Tibial nerve (tissue), 4 donors: ENCODE data around the gene KIF26A. TPM values are rescaled to one million over a fixed set of nuclear protein-coding genes. Genes with fewer than 3 reads are reported as not detected.

ENCODE experiments used
- DNase-seq, 2 donors: peaks; one replicate each; pipeline ENCODE4 v3.0.0-alpha.2; 2019; ENCODE audit warnings: low spot score in 2 of 2
- H3K27ac ChIP-seq, 4 donors: fragments of 200-600 bp; sonication (generic) in 3 of 4; one replicate each; pipeline ENCODE4 v1.5.1; 2017 to 2019; ENCODE audit warnings: mild to moderate bottlenecking in 1 of 4
- H3K27me3 ChIP-seq, 2 donors: fragments of 200-600 bp; sonication (generic) in 1 of 2; one replicate each; pipeline versions ENCODE4 v1.5.1 to v1.6.0; 2017 to 2019
- H3K36me3 ChIP-seq, 3 donors: fragments of 200-600 bp; sonication (generic); one replicate each; pipeline ENCODE4 v1.5.1; 2018 to 2019
- H3K4me1 ChIP-seq, 4 donors: fragments of 200-600 bp; sonication (generic) in 3 of 4; one replicate each; pipeline ENCODE4 v1.5.1; 2017 to 2019
- H3K4me3 ChIP-seq, 4 donors: fragments of 200-600 bp; sonication (generic) in 3 of 4; one replicate each; pipeline ENCODE4 v1.5.1; 2017 to 2019; ENCODE audit warnings: mild to moderate bottlenecking in 1 of 4, moderate library complexity in 1 of 4
- H3K9me3 ChIP-seq, 4 donors: fragments of 200-600 bp; sonication (generic) in 3 of 4; one replicate each; pipeline ENCODE4 v1.5.1; 2017 to 2019
- CTCF ChIP-seq, 5 experiments: fragments of 200-600 bp in 3 of 5; fragments of 450-650 bp in 2 of 5; sonication (generic) in 3 of 5; IDR thresholded peaks; one replicate each; pipeline ENCODE4 v1.5.1; 2016 to 2019; ENCODE audit warnings: antibody characterized with exemption in 5 of 5, mild to moderate bottlenecking in 3 of 5, moderate library complexity in 2 of 5
- EP300 ChIP-seq, 2 donors: sonication (generic); formaldehyde crosslinking; IDR thresholded peaks; one replicate each; pipeline ENCODE4 v1.6.1; 2017; ENCODE audit warnings: antibody characterized with exemption in 2 of 2, mild to moderate bottlenecking in 1 of 2
- POLR2A ChIP-seq, 2 donors: fragments of 450-650 bp; IDR thresholded peaks; one replicate each; pipeline ENCODE4 v1.6.1; 2017; ENCODE audit warnings: antibody characterized with exemption in 2 of 2, mild to moderate bottlenecking in 2 of 2, moderate library complexity in 2 of 2
- WGBS, 2 donors: methylation state at CpG; one replicate each; pipeline ENCODE4 v1.1.5; 2018; 5-methylcytosine and 5-hydroxymethylcytosine counted together
- total RNA-seq, 4 donors: library from RNA; depleted of rRNA; stranded (reverse); fragments of >200 nt; gene quantifications; one replicate each; pipeline ENCODE4 v1.1.0, GENCODE V29; 2016

The KIF26A gene
- total RNA-seq, 4 donors from 2014 or later: 2.6 to 4.2 (median 3.3) TPM

GRCh38 chr14:104095426-104096310, 42.7 kb upstream of the KIF26A start:
- Histone ChIP-seq H3K9me3 (no peaks in the 10 kb centered on the region), H3K27me3 (peaks cover 0 to 8% of the 10 kb centered on the region in 2 donors), H3K4me1 (peaks cover 0 to 12% (median 0%) of the 10 kb centered on the region in 4 donors), H3K36me3 (no peaks in the 10 kb centered on the region), H3K4me3 (no peak overlapping the region), H3K27ac (no peak overlapping the region)
- WGBS, 2 donors: 82 to 92% methylated on average over 18 to 23 of the region's 31 CpGs
- no peak for TF ChIP-seq EP300 (IDR thresholded peaks at IDR 0.05)
- no peak for TF ChIP-seq POLR2A (IDR thresholded peaks at IDR 0.05)
- no peak for TF ChIP-seq CTCF (IDR thresholded peaks at IDR 0.05)
- no peak for DNase-seq

- Histone ChIP-seq H3K27me3 (peaks cover 0 to 13% of the 10 kb centered on the region in 2 donors), H3K36me3 (no peaks in the 10 kb centered on the region), H3K4me3 (no peak overlapping the region), H3K27ac (no peak overlapping the region), H3K4me1 (peaks cover 0 to 12% (median 0%) of the 10 kb centered on the region in 4 donors), H3K9me3 (no peaks in the 10 kb centered on the region)
- WGBS, 2 donors: 78 to 82% methylated on average over 11 to 14 of the region's 14 CpGs
- no peak for DNase-seq
- TF ChIP-seq CTCF (IDR thresholded peaks at IDR 0.05) (no peak), EP300 (IDR thresholded peaks at IDR 0.05) (no peak), POLR2A (IDR thresholded peaks at IDR 0.05) (no peak)
Observed at GRCh38 chr14:104096318-104096717, 42.1 kb upstream of the KIF26A start.

- 74 to 77% methylated on average over 24 of the region's 25 CpGs for WGBS, 2 donors
Observed at GRCh38 chr14:104096751-104097700, 41.4 kb upstream of the KIF26A start.

DNA sequence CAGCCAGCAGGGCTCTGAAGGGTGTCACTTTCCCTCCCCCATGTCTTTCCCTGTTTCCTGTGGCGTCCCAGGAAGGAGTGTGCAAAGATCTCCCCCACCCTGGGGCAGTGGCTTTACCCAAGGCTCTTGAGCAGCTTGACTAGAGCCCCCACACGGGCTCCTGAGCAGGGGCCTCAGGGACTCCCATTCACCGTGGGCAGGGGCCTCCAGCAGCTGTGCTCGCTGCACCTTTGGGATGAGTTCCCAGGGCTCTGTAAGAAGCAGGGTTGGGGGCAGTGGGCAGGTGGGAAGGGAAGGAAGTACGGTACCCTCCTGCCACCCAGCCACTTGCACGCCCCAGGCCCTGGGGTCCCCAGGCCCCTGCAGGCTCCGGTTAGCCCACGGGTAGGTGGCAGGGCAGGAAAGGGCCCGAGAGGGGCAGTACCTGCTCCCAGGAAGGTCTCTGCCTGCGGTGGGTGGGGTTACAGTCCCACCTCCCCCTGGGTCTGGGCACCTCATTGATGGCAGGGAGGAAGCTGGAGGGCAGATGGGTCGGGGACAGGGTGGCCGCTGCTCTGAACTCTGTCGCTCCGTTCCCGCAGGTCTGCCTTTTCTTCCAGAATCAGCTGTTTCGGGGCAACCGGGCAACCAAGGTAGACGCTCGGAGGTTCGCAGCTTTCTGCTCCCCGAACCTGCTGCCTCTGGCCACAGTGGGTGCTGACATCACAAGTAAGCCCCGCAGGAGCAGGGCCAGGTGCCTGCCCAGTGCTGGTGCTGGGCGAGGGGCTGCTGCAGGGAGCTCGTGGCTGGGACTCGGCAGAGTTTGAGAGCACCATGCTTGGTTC, 39.9 kb upstream of the KIF26A start:
- TF ChIP-seq CTCF (IDR thresholded peaks at IDR 0.05) (no peak), POLR2A (IDR thresholded peaks at IDR 0.05) (no peak), EP300 (IDR thresholded peaks at IDR 0.05) (no peak)
- 76 to 80% methylated on average over 23 to 25 of the region's 25 CpGs for WGBS, 2 donors
- Histone ChIP-seq H3K9me3 (no peaks in the 10 kb centered on the region), H3K27ac (no peak overlapping the region), H3K27me3 (peaks cover 0 to 13% of the 10 kb centered on the region in 2 donors), H3K36me3 (no peaks in the 10 kb centered on the region), H3K4me3 (no peak overlapping the region), H3K4me1 (peaks cover 0 to 12% (median 0%) of the 10 kb centered on the region in 4 donors)
- DNase-seq: no peak

More at GRCh38 chr14:104096751-104097700, 41.4 kb upstream of the KIF26A start:
- no peaks in the 10 kb centered on the region for H3K36me3 ChIP-seq
- DNase-seq: no peak
- TF ChIP-seq EP300 (IDR thresholded peaks at IDR 0.05): no peak
- TF ChIP-seq CTCF (IDR thresholded peaks at IDR 0.05): no peak
- no peak for TF ChIP-seq POLR2A (IDR thresholded peaks at IDR 0.05)
- no peaks in the 10 kb centered on the region for H3K9me3 ChIP-seq
- H3K27ac ChIP-seq: no peak overlapping the region
- H3K4me3 ChIP-seq: no peak overlapping the region
- H3K4me1 ChIP-seq: peaks cover 0 to 12% (median 0%) of the 10 kb centered on the region in 4 donors
- H3K27me3 ChIP-seq: peaks cover 0 to 13% of the 10 kb centered on the region in 2 donors
